Measurements from ENCODE around the gene PI16. TPM values are rescaled to one million over a fixed set of nuclear protein-coding genes. Genes with fewer than 3 reads are reported as not detected.

Gene PI16
- total RNA-seq, 2 experiments from 2014 or later: 0.30 TPM; not detected in 1

DNA sequence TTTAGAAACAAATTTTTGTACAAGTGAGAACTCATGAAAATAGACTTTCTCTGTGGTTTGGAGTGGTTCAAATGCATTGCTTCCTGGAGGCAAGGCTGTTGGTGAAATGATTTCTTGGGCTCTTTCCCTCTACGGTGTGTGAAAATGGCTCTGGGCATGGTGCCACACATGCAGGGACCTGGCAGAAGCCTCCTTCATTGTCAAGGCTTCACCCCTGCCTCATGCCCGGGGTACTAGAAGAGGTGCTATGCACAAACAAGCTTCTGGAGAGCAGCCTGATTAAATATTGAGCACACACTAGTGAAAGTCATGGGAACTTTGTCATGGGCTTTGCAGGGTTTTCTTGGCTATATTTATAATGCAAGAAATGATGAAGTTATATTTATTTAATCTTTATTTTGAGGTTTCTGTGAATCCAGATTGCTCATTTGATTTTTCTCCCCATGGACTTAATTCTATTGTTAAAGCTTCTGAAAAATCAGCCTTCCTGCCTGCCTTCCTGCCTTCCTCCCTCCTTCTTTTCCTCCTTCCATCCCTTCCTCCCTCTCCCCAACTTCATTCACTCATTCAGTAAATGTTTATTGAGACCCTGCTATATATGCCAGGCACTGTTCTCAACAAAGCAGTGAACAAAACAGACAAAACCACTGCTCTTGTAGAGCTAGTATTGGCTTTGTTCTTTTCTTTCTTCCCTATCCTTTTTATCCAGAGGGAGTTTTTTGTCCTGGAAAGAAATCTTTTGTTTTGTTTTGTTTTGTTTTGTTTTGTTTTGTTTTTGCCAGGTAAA lies 47.8 kb upstream of the PI16 start:
- intact Hi-C loops (cut with micrococcal nuclease; ENCODE audit: unreplicated experiment): no loop called here
- POLR2A ChIA-PET: interaction anchor here (0.6 kb wide), 1 partner anchor 18 kb away, joined by 5 read pairs; no protein-coding TSS in a partner anchor
- H3K79me2 ChIP-seq (ENCODE audit: insufficient read depth, low read depth, low read length): no peaks in the 10 kb centered on the region
- no TSS peak for BruUV-seq (replicated peaks)
- no peaks in the 10 kb centered on the region for H4K20me1 ChIP-seq (ENCODE audit: insufficient read depth, low read length)
- H3K27ac ChIP-seq (ENCODE audit: low read depth, low read length, poor library complexity, severe bottlenecking): no peak overlapping the region
- peaks cover 37% of the 10 kb centered on the region for H3K36me3 ChIP-seq (ENCODE audit: insufficient read depth, low read length)
- no peak overlapping the region for H2AFZ ChIP-seq (ENCODE audit: low read length)
- H3K4me3 ChIP-seq (ENCODE audit: low read depth, low read length, poor library complexity, severe bottlenecking): no peak overlapping the region
- TF ChIP-seq CTCF (conservative IDR thresholded peaks at IDR 0.05; ENCODE audit: low read length): no peak
- TF ChIP-seq EZH2phosphoT487 (IDR thresholded peaks at IDR 0.05; ENCODE audit: borderline replicate concordance, low read depth, low read length): no peak
- no peak for DNase-seq (ENCODE audit: low spot score)
- CTCF ChIA-PET (ENCODE audit: unreplicated experiment): no interaction called here
- no peaks in the 10 kb centered on the region for H3K9me2 ChIP-seq (ENCODE audit: insufficient read depth, low read length)
- H3K4me2 ChIP-seq (ENCODE audit: low read length): no peak overlapping the region
- H3K9me3 ChIP-seq (ENCODE audit: low read length): no peaks in the 10 kb centered on the region
- H3K4me1 ChIP-seq (ENCODE audit: insufficient read depth, low read length, poor library complexity, severe bottlenecking): no peaks in the 10 kb centered on the region

- no peak overlapping the region for H2AFZ ChIP-seq (ENCODE audit: low read length)
- H3K4me2 ChIP-seq (ENCODE audit: low read length): no peak overlapping the region
- ChIA-PET CTCF (ENCODE audit: unreplicated experiment) (no interaction called here), POLR2A (interaction anchor here (0.6 kb wide), 1 partner anchor 11 kb away, joined by 3 read pairs; no protein-coding TSS in a partner anchor)
- H3K9me3 ChIP-seq (ENCODE audit: low read length): no peaks in the 10 kb centered on the region
- H3K27ac ChIP-seq (ENCODE audit: low read depth, low read length, poor library complexity, severe bottlenecking): no peak overlapping the region
- BruUV-seq (replicated peaks): no TSS peak
- DNase-seq (ENCODE audit: low spot score): no peak
- H3K4me1 ChIP-seq (ENCODE audit: insufficient read depth, low read length, poor library complexity, severe bottlenecking): no peaks in the 10 kb centered on the region
- H3K79me2 ChIP-seq (ENCODE audit: insufficient read depth, low read depth, low read length): no peaks in the 10 kb centered on the region
- H4K20me1 ChIP-seq (ENCODE audit: insufficient read depth, low read length): no peaks in the 10 kb centered on the region
- H3K4me3 ChIP-seq (ENCODE audit: low read depth, low read length, poor library complexity, severe bottlenecking): no peak overlapping the region
- peaks cover 27% of the 10 kb centered on the region for H3K36me3 ChIP-seq (ENCODE audit: insufficient read depth, low read length)
- intact Hi-C loops (cut with micrococcal nuclease; ENCODE audit: unreplicated experiment): no loop called here
- no peaks in the 10 kb centered on the region for H3K9me2 ChIP-seq (ENCODE audit: insufficient read depth, low read length)
- TF ChIP-seq EZH2phosphoT487 (IDR thresholded peaks at IDR 0.05; ENCODE audit: borderline replicate concordance, low read depth, low read length) (no peak), CTCF (conservative IDR thresholded peaks at IDR 0.05; ENCODE audit: low read length) (no peak)
Observed at GRCh38 chr6:36907781-36908180, 46.8 kb upstream of the PI16 start.

GRCh38 chr6:36908747-36909146 lies 45.8 kb upstream of the PI16 start:
- Histone ChIP-seq H3K4me2 (ENCODE audit: low read length) (no peak overlapping the region), H3K4me3 (ENCODE audit: low read depth, low read length, poor library complexity, severe bottlenecking) (no peak overlapping the region), H4K20me1 (ENCODE audit: insufficient read depth, low read length) (no peaks in the 10 kb centered on the region), H3K9me3 (ENCODE audit: low read length) (no peaks in the 10 kb centered on the region), H3K27ac (ENCODE audit: low read depth, low read length, poor library complexity, severe bottlenecking) (no peak overlapping the region), H3K36me3 (ENCODE audit: insufficient read depth, low read length) (peaks cover 21% of the 10 kb centered on the region), H3K9me2 (ENCODE audit: insufficient read depth, low read length) (no peaks in the 10 kb centered on the region), H3K79me2 (ENCODE audit: insufficient read depth, low read depth, low read length) (no peaks in the 10 kb centered on the region), H3K4me1 (ENCODE audit: insufficient read depth, low read length, poor library complexity, severe bottlenecking) (no peaks in the 10 kb centered on the region), H2AFZ (ENCODE audit: low read length) (no peak overlapping the region)
- no TSS peak for BruUV-seq (replicated peaks)
- ChIA-PET CTCF (ENCODE audit: unreplicated experiment) (no interaction called here), POLR2A (no interaction called here)
- intact Hi-C loops (cut with micrococcal nuclease; ENCODE audit: unreplicated experiment): no loop called here
- TF ChIP-seq EZH2phosphoT487 (IDR thresholded peaks at IDR 0.05; ENCODE audit: borderline replicate concordance, low read depth, low read length): no peak
- no peak for TF ChIP-seq CTCF (conservative IDR thresholded peaks at IDR 0.05; ENCODE audit: low read length)
- DNase-seq (ENCODE audit: low spot score): no peak

All from OCI-LY7 (cell line).